Endodermal cell (in vitro differentiated cells): ENCODE measurements around the gene KIAA0825. TPM values are rescaled to one million over a fixed set of nuclear protein-coding genes. Genes with fewer than 3 reads are reported as not detected.
"Not testable (repeated sequence)": the region's sequence is repeated elsewhere in the genome, so short reads cannot be mapped to it uniquely, and the experiment has no call there.

Experiments used
- DNase-seq: peaks from one replicate; pipeline ENCODE4 v3.0.0-alpha.2; 2017
- H3K27ac ChIP-seq: 2 replicates; pipeline ENCODE4 v1.5.1; 2013; ENCODE audit warnings: mild to moderate bottlenecking, low read depth, low read length, moderate library complexity
- H3K27me3 ChIP-seq: 2 replicates; pipeline ENCODE4 v1.6.1; 2013; ENCODE audit warnings: mild to moderate bottlenecking, low read length, moderate library complexity; ENCODE audit not compliant: insufficient read depth, control insufficient read depth, poor library complexity, severe bottlenecking
- H3K36me3 ChIP-seq: 2 replicates; pipeline ENCODE4 v1.7.0; 2013; ENCODE audit warnings: mild to moderate bottlenecking, low read length, moderate library complexity; ENCODE audit not compliant: control insufficient read depth, insufficient read depth
- H3K4me1 ChIP-seq: one replicate; pipeline ENCODE4 v1.7.0; 2013; ENCODE audit warnings: low read length; ENCODE audit not compliant: control insufficient read depth, insufficient read depth
- H3K4me3 ChIP-seq: 2 replicates; pipeline ENCODE4 v1.5.1; 2013; ENCODE audit warnings: mild to moderate bottlenecking, low read length, moderate library complexity
- H3K9ac ChIP-seq: 2 replicates; pipeline ENCODE4 v1.6.1; 2013; ENCODE audit warnings: mild to moderate bottlenecking, low read length, moderate library complexity; ENCODE audit not compliant: poor library complexity, severe bottlenecking; ENCODE audit errors: extremely low read depth
- H3K9me3 ChIP-seq: 2 replicates; pipeline ENCODE4 v1.6.1; 2013; ENCODE audit warnings: mild to moderate bottlenecking, low read length, moderate library complexity; ENCODE audit not compliant: control insufficient read depth
- H3K27ac Mint-ChIP-seq: 2 replicates; pipeline ENCODE4 v1.8.0; 2020; ENCODE audit warnings: mixed read lengths
- H3K27me3 Mint-ChIP-seq: 2 replicates; pipeline ENCODE4 v1.8.0; 2021; ENCODE audit warnings: mild to moderate bottlenecking, mixed read lengths; ENCODE audit not compliant: insufficient read depth
- H3K36me3 Mint-ChIP-seq: 2 replicates; pipeline ENCODE4 v1.8.0; 2020; ENCODE audit warnings: low read depth, mixed read lengths
- H3K4me1 Mint-ChIP-seq: 2 replicates; pipeline ENCODE4 v1.8.0; 2020; ENCODE audit warnings: mixed read lengths
- H3K4me3 Mint-ChIP-seq: 2 replicates; pipeline ENCODE4 v1.8.0; 2020; ENCODE audit warnings: mild to moderate bottlenecking, moderate library complexity, mixed read lengths
- H3K9me3 Mint-ChIP-seq: 2 replicates; pipeline ENCODE4 v1.8.0; 2020; ENCODE audit warnings: mild to moderate bottlenecking, mixed read lengths
- WGBS, 2 experiments: methylation state at CpG; one replicate each; pipeline versions ENCODE4 v1.1.5 to v1.1.7; 2013; ENCODE audit warnings: missing lambda C conversion rate in 2 of 2, mixed read lengths in 1 of 2; ENCODE audit not compliant: insufficient coverage in 1 of 2, insufficient read length in 1 of 2; 5-methylcytosine and 5-hydroxymethylcytosine counted together
- total RNA-seq, 2 donors: library from RNA; stranded (reverse); fragmentation: NEBNext Ultra II Directional in 1 of 2; extraction: Animal tissue kit (Norgen Biotek cat#: 25700) in 1 of 2; gene quantifications; 2 replicates in 1 of 2; 3 replicates in 1 of 2; pipeline ENCODE4 v1.2.1, GENCODE V29; 2021
- TF ChIP-seq, protein P1 (sequence below): fragments of 200-600 bp; sonication (generic); conservative IDR thresholded peaks from 2 replicates; pipeline ENCODE4 v1.5.0; 2021; ENCODE audit warnings: antibody characterized with exemption, mild to moderate bottlenecking

The KIAA0825 gene
- total RNA-seq, 2 donors from 2014 or later = 2.6 to 3.1 TPM

DNA sequence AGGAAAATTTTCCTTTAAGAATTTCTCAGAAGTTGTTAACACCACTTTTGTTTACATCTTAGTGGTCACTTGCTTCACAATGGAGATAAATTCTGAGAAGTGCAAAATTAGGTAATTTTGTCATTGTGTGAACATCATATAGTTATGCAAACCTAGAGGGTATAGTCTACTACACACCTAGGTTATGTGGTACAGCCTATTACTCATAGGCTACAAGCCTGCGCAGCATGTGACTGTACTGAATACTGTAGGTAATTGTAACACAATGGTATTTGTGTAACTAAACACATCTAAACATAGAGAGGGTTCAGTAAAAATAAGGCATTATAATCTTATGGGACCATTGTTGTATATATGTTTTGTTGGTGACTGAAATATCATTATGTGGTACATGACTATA lies 488.3 kb downstream of the KIAA0825 start:
- H3K9me3 ChIP-seq = peaks cover 6% of the 10 kb centered on the region
- TF ChIP-seq, protein P1, sequence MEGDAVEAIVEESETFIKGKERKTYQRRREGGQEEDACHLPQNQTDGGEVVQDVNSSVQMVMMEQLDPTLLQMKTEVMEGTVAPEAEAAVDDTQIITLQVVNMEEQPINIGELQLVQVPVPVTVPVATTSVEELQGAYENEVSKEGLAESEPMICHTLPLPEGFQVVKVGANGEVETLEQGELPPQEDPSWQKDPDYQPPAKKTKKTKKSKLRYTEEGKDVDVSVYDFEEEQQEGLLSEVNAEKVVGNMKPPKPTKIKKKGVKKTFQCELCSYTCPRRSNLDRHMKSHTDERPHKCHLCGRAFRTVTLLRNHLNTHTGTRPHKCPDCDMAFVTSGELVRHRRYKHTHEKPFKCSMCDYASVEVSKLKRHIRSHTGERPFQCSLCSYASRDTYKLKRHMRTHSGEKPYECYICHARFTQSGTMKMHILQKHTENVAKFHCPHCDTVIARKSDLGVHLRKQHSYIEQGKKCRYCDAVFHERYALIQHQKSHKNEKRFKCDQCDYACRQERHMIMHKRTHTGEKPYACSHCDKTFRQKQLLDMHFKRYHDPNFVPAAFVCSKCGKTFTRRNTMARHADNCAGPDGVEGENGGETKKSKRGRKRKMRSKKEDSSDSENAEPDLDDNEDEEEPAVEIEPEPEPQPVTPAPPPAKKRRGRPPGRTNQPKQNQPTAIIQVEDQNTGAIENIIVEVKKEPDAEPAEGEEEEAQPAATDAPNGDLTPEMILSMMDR = no peak
- H3K9ac ChIP-seq = no peak overlapping the region
- H3K27ac Mint-ChIP-seq = no peak overlapping the region
- no peak overlapping the region for H3K4me3 ChIP-seq
- no peaks in the 10 kb centered on the region for H3K27me3 ChIP-seq
- no peak overlapping the region for H3K27ac ChIP-seq
- DNase-seq = no peak
- H3K4me3 Mint-ChIP-seq = no peak overlapping the region
- no peaks in the 10 kb centered on the region for H3K4me1 Mint-ChIP-seq
- H3K36me3 ChIP-seq = no peaks in the 10 kb centered on the region
- H3K4me1 ChIP-seq = no peaks in the 10 kb centered on the region
- WGBS, 2 experiments = 100% methylated on average over 1 of the region's 1 CpG; no CpG with 5 or more reads in 1 of the 2 experiments
- peaks cover 7% of the 10 kb centered on the region for H3K36me3 Mint-ChIP-seq
- H3K9me3 Mint-ChIP-seq = peaks cover 41% of the 10 kb centered on the region
- H3K27me3 Mint-ChIP-seq = peaks cover 3% of the 10 kb centered on the region

DNA sequence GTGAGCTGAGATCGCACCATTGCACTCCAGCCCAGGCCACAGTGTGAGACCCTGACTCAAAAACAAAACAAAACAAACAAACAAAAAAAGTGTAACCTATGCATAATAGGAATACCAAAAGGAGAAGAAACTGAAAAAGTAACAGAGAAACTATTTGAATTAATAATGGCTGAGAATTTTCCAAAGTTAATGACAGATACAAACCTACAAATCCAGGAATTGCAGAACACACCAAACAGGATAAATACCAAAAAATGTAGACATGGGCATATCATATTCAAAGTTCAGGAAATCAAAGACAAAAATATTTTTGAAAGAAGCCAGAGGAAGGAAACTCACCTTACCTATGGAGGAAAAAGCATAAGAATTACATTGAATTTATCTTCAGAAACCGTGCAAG lies 493.3 kb downstream of the KIAA0825 start:
- Histone ChIP-seq H3K27me3 (no peaks in the 10 kb centered on the region), H3K36me3 (no peaks in the 10 kb centered on the region), H3K9me3 (peaks cover 7% of the 10 kb centered on the region), H3K27ac (no peak overlapping the region), H3K4me3 (no peak overlapping the region), H3K4me1 (no peaks in the 10 kb centered on the region), H3K9ac (no peak overlapping the region)
- H3K4me3 Mint-ChIP-seq = no peak overlapping the region
- no peak for DNase-seq
- TF ChIP-seq, protein P1 = no peak
- H3K27me3 Mint-ChIP-seq = peaks cover 5% of the 10 kb centered on the region
- H3K36me3 Mint-ChIP-seq = no peaks in the 10 kb centered on the region
- 93% methylated on average over 1 of the region's 2 CpGs; no CpG with 5 or more reads in 1 of the 2 experiments for WGBS, 2 experiments
- H3K4me1 Mint-ChIP-seq = no peaks in the 10 kb centered on the region
- H3K27ac Mint-ChIP-seq = no peak overlapping the region
- peaks cover 15% of the 10 kb centered on the region for H3K9me3 Mint-ChIP-seq

DNA sequence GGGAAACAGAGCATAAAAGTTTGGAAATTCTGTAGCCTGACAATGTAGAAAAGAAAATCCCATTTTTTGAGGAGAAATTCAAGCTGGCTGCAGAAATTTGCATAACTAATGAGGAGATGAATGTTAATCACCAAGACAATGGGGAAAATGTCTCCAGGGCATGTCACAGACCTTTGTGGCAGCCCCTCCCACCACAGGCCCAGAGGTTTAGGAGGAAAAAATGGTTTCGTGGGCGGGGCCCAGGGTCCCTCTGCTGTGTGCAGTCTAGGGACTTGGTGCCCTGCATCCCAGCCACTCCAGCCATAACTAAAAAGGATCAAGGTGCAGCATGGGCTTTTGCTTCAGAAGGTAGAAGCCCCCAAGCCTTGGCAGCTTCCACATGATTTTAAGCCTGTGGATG lies 502.1 kb downstream of the KIAA0825 start:
- H3K4me1 Mint-ChIP-seq, H3K4me1 ChIP-seq, H3K36me3 ChIP-seq, H3K9ac ChIP-seq, H3K4me3 ChIP-seq, DNase-seq, H3K27ac Mint-ChIP-seq, H3K27ac ChIP-seq, H3K4me3 Mint-ChIP-seq, H3K27me3 ChIP-seq, H3K36me3 Mint-ChIP-seq: not testable (repeated sequence)
- peaks cover 36% of the 10 kb centered on the region for H3K9me3 ChIP-seq
- Mint-ChIP-seq H3K9me3 (peaks cover 35% of the 10 kb centered on the region), H3K27me3 (peaks cover 26% of the 10 kb centered on the region)
- WGBS, 2 experiments = 98% methylated on average over 2 of the region's 2 CpGs; no CpG with 5 or more reads in 1 of the 2 experiments

DNA sequence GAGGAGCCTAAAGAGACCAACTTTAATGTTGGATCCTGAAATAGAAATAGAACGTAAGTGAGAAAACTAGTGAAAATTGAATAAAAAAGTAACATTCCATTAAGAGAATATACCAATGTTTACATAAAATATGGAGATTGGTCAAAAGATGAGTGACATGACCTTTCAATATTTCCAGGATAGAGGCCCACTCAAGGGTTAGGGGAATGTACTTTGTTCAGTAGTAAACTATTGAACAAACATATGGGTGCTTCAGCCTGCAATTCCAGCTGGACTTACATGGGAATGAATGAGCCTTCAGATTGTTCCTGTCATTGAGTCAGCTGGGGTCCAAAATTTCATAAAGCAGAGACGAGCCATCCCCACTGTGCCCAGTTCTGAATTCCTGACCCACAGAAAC lies 505.3 kb downstream of the KIAA0825 start:
- TF ChIP-seq, protein P1 = no peak
- no peaks in the 10 kb centered on the region for H3K4me1 Mint-ChIP-seq
- H3K4me3 Mint-ChIP-seq = no peak overlapping the region
- no peak for DNase-seq
- no peak overlapping the region for H3K27ac Mint-ChIP-seq
- H3K27me3 ChIP-seq = peaks cover 8% of the 10 kb centered on the region
- peaks cover 36% of the 10 kb centered on the region for H3K9me3 ChIP-seq
- H3K27ac ChIP-seq = no peak overlapping the region
- WGBS, 2 experiments = 96% methylated on average over 2 of the region's 2 CpGs; no CpG with 5 or more reads in 1 of the 2 experiments
- H3K36me3 ChIP-seq = no peaks in the 10 kb centered on the region
- peaks cover 35% of the 10 kb centered on the region for H3K9me3 Mint-ChIP-seq
- no peak overlapping the region for H3K9ac ChIP-seq
- H3K36me3 Mint-ChIP-seq = peaks cover 5% of the 10 kb centered on the region
- H3K27me3 Mint-ChIP-seq = peaks cover 24% of the 10 kb centered on the region
- no peak overlapping the region for H3K4me3 ChIP-seq
- peaks cover 3% of the 10 kb centered on the region for H3K4me1 ChIP-seq
